ENCODE measurements around the gene TM2D3.

TM2D3 gene

DNA sequence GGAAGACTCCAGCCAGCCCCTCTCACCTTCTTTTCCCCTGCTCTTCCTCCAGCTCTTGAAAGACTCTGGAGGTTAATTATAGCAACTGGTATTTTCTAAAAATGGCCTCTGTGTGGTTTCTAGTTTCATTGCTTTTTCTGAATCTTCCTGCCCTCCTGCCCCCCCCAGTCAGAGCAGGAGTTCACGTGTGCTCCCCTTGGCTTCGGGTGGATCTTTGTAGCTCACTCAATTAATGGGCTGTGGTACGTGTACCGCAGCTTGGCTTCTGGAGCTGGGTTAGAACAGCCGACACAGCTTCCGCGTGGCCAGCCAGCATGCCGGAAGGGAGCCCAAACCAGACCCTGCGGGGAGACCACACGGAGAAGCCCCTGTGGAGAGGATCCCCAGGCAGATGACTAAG lies 31.5 kb downstream of the TM2D3 start:
- no peak for DNase-seq

- DNase-seq: no peak
Measured at GRCh38 chr15:101619615-101619865, 32.6 kb downstream of the TM2D3 start.

- DNase-seq: no peak
Measured at GRCh38 chr15:101618851-101619614, 33.1 kb downstream of the TM2D3 start.

DNA sequence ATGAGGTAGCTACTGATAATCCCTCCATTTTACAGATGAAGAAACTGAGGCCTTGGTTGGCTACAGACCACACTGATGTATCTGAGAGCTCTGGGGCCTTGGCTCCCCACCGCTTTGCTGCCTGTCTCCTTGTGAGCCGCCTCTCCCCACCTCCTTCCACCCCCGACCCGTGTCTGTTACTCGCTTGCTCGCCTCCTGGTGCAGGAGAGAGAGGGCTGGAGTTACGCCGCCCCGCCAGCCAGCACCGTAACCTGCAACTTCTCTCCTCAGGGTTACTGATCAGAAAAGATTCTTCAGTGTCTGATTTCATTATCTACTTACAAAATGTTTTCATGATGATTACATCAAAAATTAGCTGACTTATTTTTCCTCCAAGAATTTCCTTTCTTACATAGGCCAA lies 34.1 kb downstream of the TM2D3 start:
- no peak for DNase-seq

- no peak for DNase-seq
Measured at GRCh38 chr15:101617390-101617965, 34.7 kb downstream of the TM2D3 start.

GRCh38 chr15:101615986-101616848 lies 36.0 kb downstream of the TM2D3 start:
- DNase-seq: no peak

DNA sequence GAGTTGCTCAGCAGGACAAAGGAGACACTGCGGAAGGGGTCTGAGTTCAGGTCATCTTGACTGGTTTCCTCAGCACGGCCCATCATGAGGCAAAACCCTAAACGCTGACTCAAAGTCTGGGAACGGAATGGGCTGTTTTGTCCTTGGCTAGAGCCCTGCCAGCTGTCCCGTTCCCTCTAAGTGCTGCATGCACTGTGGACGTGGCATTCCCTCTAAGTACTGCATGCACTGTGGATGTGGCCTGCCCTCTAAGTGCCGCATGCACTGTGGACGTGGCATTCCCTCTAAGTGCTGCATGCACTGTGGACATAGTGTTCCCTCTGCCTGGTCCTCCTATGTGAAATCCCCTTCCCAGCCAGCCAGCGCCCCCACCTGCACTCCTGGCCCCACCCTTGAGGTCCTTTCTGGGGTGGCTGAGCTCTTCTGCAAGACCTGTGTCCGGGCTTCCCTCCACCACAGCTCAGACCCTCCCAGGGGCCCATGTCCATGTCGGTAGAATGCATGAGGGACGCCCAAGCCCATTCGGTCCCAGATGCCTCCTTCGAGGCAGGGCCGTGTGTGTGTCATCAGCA lies 36.7 kb downstream of the TM2D3 start:
- DNase-seq: no peak

GRCh38 chr15:101614761-101615160 lies 37.4 kb downstream of the TM2D3 start:
- no peak for DNase-seq

DNA sequence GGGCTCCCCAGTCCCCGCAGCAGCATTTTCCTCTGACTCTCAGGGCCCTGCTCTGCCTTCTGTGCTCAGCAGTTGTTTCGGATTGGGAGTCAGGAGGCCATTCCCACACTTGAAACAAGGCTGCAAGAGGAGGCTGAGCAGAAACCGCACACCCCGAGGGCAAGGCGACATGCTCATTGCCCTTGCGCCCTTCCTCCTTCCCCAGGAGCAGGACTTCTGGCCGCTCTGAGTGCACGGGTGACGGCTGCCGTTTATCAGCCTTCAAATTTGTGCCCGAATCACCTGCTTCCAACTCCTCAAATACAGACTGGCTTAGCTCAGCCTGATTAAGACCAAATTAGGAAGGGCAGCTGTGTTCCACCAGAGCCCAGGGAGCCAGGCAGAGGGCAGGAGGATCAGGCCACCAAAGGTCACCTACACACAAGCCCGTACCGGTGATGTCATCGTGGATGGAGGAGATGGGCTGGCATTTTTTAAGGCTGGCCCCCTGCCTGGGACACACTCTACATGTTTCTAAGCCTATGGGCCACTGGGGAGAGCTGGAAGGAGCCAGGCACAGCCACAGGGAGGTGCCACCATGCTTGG lies 38.1 kb downstream of the TM2D3 start:
- no peak for DNase-seq

DNA sequence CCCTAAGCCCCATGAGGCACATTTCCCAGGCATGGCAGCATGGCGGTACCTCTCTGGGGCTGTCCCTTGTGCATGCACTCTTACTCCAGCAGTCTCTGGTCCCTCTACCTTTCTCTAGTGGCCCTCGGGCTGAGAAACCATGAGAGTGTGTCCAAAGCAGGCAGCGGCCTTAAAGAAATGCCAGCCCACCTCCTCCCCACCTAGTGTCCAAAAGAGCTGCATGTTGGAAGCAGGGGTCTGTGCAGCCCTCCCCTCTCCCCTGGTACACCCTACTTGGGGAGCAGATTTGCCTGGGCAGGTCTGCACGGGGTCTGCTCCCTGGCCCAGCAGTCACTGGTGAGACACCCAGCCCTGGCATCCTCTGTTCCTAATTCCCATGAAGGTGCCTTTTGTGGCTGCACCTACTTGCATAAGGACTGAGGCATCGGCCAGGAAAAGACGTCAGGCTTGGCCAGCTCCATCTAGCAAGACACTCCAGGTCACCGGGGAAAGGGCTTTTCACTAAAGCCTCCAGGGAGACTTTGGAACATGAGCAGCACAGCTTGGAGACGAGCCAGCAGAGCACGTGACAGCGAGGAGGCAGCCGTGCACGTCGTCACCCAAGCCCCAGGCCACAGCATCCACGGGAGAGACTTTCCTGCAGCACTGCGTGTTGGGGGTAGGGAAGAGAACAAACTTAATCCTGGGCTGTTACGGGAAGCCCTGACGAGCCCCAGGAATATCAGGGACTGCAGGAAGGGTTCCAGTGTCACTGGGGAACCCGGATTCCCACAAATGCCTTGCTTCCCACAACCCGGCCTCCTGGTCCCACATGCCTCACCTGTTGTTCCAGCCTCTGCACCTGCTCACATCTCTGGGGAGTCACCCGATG lies 38.8 kb downstream of the TM2D3 start:
- DNase-seq: no peak

DNA sequence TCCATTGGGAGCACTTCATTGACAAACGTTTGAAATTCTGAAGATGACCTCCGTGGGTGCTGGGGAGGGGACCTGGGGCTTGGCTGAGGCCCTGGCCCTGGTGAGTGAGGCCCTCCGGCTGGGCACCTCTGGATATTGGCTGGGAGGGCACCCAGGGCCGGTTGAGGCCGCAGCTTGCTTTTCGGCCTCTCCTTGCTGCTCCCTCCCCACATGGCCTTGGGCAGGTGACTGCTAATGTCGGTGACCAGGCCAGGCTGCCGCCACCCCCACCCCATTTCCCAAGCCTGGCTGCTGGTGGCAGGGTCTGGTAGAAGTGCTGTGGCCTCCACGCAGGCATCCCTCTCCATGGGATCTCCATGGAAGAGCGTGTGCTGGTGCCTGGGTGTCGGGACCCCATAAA lies 39.5 kb downstream of the TM2D3 start:
- DNase-seq: no peak

DNA sequence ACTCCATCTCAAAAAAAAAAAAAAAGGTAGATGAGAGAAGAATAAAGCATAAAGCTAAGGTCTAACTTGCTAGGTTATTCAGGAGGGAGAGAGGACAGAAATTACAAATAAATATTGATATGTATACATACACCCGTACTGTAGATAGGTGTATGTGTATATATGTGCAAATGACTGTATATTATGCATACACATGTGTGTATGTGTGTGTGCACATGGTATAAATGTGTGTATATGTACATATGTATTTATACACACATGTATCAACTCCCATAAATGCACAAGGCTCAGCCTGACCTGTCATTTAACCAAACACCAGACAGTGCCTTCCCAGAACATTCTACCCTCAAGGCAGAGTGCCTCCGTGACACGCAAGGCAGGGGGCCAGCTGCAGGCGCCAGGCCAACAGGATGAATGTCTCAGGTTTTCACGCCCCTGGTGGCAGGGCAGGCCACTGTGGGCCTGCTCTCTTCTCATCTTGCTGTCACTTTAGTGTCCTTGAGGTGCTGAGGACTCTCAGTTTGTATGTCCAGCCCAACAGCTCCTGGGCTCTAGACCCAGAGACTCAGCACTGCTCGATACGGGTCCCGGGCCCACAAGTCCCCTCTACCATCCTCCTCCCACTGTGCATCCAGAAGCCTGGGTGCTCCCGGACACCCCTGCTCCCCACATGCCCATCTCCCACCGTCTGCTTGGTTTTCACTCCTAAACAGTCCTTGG lies 40.4 kb downstream of the TM2D3 start:
- no peak for DNase-seq

DNA sequence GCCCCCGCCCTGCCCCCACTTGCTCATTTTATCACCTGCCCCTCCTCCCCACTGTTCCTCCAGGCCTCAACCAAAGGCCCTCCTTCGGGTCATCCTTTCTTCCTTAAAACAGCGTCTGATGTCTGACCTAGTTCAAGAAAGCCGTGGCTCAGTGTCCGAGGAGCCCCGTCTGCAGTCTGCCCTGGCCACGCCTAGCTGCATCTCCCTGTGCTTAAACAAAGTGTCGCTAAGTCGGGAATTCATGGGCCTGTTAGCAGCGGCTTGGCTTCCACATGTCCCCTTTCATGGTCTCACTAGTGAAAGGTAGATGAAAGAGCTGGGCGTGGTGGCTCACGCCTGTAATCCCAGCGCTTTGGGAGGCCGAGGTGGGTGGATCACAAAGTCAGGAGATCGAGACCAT lies 41.2 kb downstream of the TM2D3 start:
- DNase-seq: no peak

GRCh38 chr15:101610611-101611000 lies 41.6 kb downstream of the TM2D3 start:
- DNase-seq: no peak

DNA sequence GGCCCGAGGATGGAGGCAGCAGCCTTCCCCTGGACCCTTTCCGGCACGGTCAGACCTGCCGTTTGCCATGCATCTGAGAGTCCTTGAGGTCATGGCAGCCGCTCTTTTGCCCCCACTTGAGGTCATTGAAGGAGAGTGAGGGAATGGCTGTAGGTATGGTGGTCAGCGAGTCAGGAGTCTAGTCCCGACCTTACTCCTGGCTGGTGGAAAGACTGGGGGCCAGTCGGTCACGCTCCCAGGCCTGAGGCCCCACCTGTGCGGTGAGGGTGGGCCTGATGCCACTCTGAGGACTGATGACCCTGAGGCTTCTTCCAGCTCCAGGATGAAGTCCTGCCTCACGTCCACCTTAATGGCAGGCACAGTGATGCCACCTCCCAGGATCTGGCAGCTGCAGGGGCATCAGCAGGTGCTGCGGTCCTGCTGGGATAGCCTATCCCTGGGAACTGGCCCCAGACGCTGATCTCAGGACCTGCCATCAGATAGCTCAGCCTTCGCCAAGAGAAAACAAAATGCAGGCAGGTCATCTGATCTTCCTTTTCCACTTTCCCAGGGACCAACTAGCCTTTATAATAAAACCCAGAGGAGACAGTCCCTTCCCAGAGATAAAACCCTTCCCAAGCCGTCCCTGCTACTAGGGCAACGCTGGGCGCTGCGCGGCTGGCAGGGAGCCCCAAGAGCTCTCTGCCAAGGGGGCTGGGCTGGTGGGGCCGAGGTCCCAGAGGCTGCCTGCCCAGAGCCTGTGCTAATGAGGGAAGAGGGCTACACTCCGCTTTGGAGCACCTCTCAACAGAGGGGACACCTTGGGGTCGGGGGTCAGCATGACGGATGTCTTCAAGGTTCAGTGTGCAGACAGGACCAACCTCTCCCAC lies 42.2 kb downstream of the TM2D3 start:
- no peak for DNase-seq

DNA sequence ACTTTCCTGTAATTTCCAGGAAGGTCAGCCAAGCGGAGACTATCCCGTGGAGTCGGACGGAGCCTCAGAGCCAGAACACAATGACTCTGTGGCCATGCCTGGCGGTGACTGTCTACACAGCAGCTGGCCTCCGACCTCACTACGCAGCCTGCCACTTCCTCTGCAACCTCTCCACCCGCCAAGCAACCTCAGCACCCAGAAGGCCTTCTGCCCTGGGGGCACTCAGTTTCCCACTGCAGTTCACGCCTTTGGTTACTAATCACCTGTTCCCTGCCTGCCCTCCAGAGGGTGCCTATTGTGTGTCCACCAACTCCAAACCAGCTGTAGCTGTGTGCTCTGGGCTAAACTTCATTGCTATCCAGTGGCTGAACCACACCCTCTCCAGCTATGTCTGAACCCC lies 44.0 kb downstream of the TM2D3 start:
- DNase-seq: no peak

- no peak for DNase-seq
Measured at GRCh38 chr15:101607108-101607507, 45.1 kb downstream of the TM2D3 start.

DNA sequence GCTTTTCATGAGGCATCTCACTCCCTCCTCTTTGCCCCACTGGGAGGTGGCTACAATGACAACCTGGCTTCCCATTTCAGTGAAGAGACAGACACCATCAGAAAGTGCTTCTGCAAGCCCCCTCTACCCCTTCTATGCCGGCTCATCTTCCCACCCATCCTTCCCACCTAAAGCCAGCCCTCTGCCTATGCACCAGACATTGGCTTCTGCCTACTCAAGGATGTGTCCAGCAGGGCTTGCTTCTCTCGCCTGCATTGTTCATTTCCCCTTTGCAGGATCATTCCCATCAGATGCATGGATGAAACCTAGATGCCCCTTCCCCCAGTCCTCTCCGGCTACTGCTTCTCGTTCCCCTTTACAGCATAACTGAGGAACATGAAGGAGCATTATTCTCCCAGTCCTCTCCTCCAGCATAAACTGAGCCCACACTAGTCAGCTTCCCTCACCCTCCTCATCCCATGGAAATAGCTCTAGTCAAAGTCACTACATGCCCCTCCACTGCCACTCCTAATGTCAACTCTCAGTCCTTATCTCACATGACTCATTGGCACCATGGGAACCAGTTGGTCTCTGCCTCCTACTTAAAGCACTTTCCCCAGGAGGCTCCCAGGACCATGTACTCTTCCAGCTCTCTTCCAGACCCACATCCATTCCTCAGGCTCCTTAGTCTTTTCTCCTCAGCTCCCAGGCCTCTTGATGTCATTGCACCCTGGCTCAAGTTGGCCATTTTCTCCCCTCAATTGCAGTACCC lies 47.9 kb downstream of the TM2D3 start:
- no peak for DNase-seq

DNA sequence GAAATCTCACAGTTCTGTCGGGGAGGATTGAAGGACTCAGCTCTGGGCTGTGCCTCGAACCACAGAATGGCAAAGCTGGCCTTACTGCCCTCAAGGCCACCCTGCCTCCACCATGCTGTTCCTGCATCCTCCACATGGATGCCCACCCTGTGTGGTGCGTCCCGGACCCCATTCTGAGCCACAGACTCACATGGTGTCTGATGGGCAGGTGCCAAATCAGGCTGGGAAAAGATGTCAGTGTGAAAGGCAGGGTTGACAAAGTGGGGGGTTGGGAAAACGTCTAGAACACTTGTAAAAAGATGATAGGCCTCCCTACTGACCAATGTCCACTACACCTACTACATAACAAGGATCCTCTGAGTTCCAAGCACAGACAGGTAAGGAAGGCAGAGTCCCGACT lies 49.4 kb downstream of the TM2D3 start:
- no peak for DNase-seq

DNA sequence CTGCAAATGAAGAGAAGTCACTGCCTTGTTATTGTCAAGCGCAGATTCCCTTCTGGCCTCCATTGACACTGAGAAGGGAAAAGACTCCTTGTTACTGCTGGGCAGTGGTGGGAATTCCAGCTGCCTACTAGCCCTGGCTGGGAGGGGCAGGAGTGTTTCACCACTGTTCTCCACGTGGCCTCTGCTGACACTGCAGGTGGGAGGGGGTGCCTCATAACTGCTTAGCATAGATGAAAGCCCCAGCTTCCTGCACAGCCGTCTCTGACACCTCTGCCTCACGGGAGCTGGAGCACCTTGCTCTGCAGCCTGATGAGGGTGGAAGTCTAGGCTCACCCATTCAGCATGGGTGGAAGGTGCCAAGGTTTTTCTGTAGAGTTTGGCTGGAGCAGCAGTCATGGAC lies 52.1 kb downstream of the TM2D3 start:
- DNase-seq: no peak

Measured in activated effector memory CD4-positive, alpha-beta T cell treated with anti-CD3 and anti-CD28 coated beads, Interleukin-2, amount 50 U/mL, for 16 hours (primary cell).